HG03442 (cell line): ENCODE measurements around the gene DTWD2.
"Not testable (repeated sequence)": the region's sequence is repeated elsewhere in the genome, so short reads cannot be mapped to it uniquely, and the experiment has no call there.

Source experiments
- ATAC-seq: cut with Tn5 transposase; IDR thresholded peaks from one replicate; pipeline ENCODE4 v1.9.1; 2021; ENCODE audit warnings: mild to moderate bottlenecking, moderate library complexity; ENCODE audit not compliant: unreplicated experiment

The DTWD2 gene

GRCh38 chr5:118953652-118954005, 34.7 kb downstream of the DTWD2 start:
- ATAC-seq, result no peak

GRCh38 chr5:118952992-118953651, 35.2 kb downstream of the DTWD2 start:
- ATAC-seq, result no peak

- ATAC-seq, result not testable (repeated sequence)
Observed at GRCh38 chr5:118952306-118952705, 36.0 kb downstream of the DTWD2 start.

GRCh38 chr5:118950354-118950753, 38.0 kb downstream of the DTWD2 start:
- ATAC-seq, result not testable (repeated sequence)

GRCh38 chr5:118946138-118946800, 42.1 kb downstream of the DTWD2 start:
- ATAC-seq, result no peak

- peak; percentile 78 for ATAC-seq
Observed at GRCh38 chr5:118937393-118938061, 50.8 kb downstream of the DTWD2 start.

GRCh38 chr5:118933703-118934102, 54.6 kb downstream of the DTWD2 start:
- no peak for ATAC-seq

GRCh38 chr5:118931564-118931963, 56.8 kb downstream of the DTWD2 start:
- no peak for ATAC-seq

- no peak for ATAC-seq
Observed at GRCh38 chr5:118924006-118924389, 64.3 kb downstream of the DTWD2 start.

GRCh38 chr5:118923295-118924005, 64.9 kb downstream of the DTWD2 start:
- no peak for ATAC-seq

- no peak for ATAC-seq
Observed at GRCh38 chr5:118921866-118922265, 66.5 kb downstream of the DTWD2 start.

GRCh38 chr5:118919016-118919415, 69.3 kb downstream of the DTWD2 start:
- no peak for ATAC-seq

GRCh38 chr5:118918232-118918631, 70.1 kb downstream of the DTWD2 start:
- ATAC-seq, result no peak

- not testable (repeated sequence) for ATAC-seq
Observed at GRCh38 chr5:118907536-118907935, 80.8 kb downstream of the DTWD2 start.

- no peak for ATAC-seq
Observed at GRCh38 chr5:118906947-118907346, 81.4 kb downstream of the DTWD2 start.

GRCh38 chr5:118905196-118905595, 83.2 kb downstream of the DTWD2 start:
- ATAC-seq, result no peak

GRCh38 chr5:118902656-118903438, 85.5 kb downstream of the DTWD2 start:
- ATAC-seq, result no peak

- no peak for ATAC-seq
Observed at GRCh38 chr5:118894709-118895108, 93.6 kb downstream of the DTWD2 start.

GRCh38 chr5:118891252-118891651, 97.1 kb downstream of the DTWD2 start:
- ATAC-seq, result peak; percentile 76

GRCh38 chr5:118889165-118889564, 99.2 kb downstream of the DTWD2 start:
- no peak for ATAC-seq

GRCh38 chr5:118888556-118888955, 99.8 kb downstream of the DTWD2 start:
- no peak for ATAC-seq
